Measurements from ENCODE around the gene DPP8.
"Not testable (repeated sequence)": the region's sequence is repeated elsewhere in the genome, so short reads cannot be mapped to it uniquely, and the experiment has no call there.

Gene DPP8

GRCh38 chr15:65524226-65524625 is 6.7 kb upstream of the DPP8 start:
- DNase-seq: no peak

GRCh38 chr15:65521350-65521749 is 3.9 kb upstream of the DPP8 start:
- DNase-seq: no peak

- DNase-seq: no peak
Measured at GRCh38 chr15:65518633-65519285, 1.3 kb upstream of the DPP8 start.

DNA sequence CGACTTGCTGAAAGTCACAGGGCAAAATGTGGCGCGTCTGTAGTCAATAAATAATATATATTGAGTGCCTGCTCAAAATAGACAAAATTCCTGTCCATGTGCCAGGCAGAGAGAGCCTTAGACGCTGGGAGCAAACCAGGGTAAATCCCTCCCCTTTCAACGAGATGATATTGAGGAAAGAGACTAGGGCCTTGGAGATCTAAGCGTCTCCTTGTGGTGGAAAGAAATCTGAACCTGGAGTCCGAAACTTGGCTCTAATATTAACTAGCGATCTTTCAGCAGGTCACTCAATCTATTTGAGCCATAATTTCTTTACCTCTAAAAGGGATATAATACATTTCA is 348 bp upstream of the DPP8 start:
- no peak for DNase-seq

GRCh38 chr15:65512807-65513416 is 4.6 kb downstream of the DPP8 start:
- peak in 1 of 2 donors; percentile 54 for DNase-seq

GRCh38 chr15:65512189-65512588 is 5.3 kb downstream of the DPP8 start:
- no peak for DNase-seq

DNA sequence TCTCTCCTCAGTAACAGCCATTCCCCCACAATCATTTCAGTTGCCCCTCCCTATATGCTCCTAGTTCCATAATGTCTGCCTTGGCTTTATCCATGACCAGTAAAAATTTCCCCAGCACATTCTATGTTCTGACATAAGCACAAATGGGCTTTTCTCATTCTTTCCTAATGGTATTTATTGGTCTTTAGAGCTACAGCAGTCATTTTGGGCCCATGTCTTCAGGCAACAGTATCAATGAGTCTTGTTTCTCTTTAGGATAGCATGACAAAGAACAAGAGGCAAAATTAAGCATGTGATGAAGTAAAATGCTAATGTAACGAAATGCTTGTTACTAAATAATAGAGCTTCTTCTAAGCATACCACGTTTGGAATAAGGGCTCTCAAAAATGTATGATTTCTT is 8.2 kb downstream of the DPP8 start:
- DNase-seq: no peak

DNA sequence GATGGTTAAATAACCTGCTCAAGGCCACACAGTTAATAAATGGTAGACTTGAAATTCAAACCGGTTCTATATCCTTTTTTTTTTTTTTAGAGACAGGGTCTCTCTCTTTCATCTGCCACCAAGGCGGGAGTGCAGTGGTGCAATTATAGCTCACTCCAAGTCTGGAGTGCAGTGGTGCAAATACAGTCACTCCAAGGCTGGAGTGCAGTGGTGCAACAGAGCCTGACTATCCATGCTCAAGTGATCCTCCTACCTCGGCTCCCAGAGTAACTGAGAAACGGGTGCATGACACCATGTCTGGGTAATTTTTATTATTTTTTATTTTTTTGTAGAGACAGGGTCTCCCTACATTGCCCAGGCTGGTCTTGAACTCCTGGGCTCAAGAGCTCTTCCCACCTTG is 23.4 kb downstream of the DPP8 start:
- DNase-seq: no peak

GRCh38 chr15:65484876-65485275 is 32.6 kb downstream of the DPP8 start:
- DNase-seq: no peak

GRCh38 chr15:65476903-65477302 is 40.6 kb downstream of the DPP8 start:
- DNase-seq: no peak

DNA sequence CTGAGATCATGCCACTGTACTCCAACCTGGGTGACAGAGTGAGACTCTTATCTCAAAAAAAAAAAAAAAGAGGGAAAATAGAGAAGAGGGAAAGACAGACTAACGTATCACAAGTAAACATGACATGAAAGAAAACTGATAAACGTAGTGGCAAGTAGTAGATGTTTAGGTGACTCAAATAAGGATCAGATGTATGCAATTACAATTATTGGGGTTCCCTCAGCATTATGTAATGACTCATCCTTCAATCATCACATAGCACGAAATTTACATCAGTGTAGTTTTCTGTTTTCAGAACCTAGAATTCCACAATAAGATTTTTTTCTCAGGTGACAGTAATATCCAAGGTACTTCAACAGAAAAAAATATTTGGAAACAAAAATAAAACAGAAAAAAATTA is 46.6 kb downstream of the DPP8 start:
- no peak for DNase-seq

DNA sequence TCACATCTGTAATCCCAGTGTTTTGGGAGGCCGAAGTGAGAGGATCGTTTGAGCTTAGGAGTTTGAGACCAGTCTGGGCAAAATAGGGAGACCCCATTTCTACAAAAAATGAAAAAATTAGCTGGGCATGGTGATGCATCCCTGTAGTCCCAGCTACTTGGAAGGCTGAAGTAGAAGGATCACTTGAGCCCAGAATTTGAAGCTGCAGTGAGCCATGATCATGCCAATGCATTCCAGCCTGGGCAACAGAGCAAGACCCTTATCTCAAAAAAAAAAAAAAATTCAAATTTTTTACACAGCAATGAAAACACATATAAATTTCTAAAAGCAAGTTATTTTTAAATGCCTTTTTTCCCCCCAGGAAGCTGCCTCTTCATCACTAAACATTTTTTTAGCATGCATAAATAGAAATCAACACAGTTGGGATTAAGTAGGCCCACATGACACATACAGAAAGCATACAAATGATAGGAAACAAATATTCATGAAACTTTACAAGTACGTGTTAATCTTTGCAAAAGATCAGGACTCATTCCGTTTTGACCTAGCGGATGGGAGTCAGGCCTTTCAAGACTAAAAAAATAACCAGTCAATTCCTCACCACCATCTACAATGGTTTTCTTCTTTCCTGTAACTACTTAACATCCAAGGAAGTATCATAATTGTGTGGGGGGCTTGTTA is 49.1 kb downstream of the DPP8 start:
- no peak for DNase-seq

DNA sequence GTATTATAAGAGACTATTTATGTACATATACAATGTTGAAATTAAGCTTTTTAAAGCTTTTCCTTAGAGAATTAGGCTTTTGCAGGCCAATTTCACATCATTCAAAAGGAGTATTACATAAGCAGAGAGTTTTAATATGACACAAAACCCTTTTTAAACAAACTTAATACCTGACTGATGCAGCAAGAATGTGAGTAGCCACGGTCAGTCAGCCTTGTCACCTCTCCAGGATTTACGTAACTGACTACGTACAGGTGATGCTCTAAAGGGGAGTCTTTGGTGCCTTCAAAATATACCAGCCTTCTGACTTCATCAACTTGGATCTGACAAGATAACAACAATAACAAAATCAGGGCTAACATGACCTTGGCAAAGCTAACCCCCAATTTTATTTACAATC is 50.6 kb downstream of the DPP8 start:
- no peak for DNase-seq

DNA sequence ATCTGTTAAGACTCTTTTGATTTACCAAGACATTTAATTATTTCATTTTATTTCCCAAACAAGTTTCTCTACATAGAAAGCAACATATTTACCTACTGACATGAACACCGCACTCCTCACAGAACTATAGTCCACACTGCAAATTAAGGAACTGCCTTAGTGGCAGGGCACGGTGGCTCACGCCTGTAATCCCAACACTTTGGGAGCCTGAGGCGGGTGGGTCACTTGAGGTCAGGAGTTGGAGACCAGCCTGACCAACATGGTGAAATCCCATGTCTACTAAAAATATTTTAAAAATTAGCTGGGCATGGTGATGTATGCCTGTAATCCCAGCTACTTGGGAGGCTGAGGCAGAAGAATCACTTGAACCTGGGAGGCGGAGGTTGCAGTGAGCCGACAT is 54.4 kb downstream of the DPP8 start:
- DNase-seq: not testable (repeated sequence)

GRCh38 chr15:65460741-65461347 is 56.6 kb downstream of the DPP8 start:
- DNase-seq: no peak

DNA sequence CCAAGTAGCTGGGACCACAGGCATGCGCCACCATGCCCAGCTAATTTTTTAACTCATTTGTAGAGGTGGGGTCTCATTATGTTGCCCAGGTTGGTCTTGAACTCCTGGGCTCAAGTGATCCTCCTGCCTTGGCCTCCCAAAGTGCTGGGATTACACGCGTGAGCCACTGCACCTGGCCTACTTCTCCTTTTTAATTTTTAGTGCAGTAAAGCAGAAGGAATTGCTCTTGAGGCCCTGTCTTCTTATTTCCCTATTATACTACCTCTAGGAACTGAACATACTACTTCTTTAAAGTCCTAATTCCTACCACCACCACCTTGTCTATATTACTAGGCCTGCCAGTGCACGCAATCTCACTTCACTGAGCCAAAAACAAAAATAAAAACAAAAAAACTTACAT is 62.2 kb downstream of the DPP8 start:
- not testable (repeated sequence) for DNase-seq

DNA sequence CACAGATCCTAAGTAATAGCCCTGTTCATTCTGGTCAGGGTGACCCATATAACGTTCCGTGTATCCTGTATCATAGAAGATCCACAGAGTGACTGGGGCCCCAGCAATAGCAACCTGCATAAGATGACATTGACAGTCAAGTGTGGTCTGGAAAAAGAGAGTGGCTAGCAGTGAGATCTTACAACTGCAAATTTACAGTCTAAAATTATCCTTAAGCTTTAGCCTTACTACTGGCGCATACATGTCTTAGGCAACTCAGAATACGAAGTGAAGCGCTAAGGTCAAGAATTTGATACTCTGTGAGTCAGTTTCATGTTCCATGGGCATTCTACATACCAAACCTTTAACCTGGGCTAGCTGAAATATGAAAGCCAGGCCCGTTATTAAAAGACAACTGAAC is 65.5 kb downstream of the DPP8 start:
- no peak for DNase-seq

- no peak for DNase-seq
Measured at GRCh38 chr15:65450556-65450955, 66.9 kb downstream of the DPP8 start.

- DNase-seq: no peak
Measured at GRCh38 chr15:65447145-65447544, 70.3 kb downstream of the DPP8 start.

- DNase-seq: no peak
Measured at GRCh38 chr15:65434201-65434600, 83.3 kb downstream of the DPP8 start.

- no peak for DNase-seq
Measured at GRCh38 chr15:65431731-65432130, 85.8 kb downstream of the DPP8 start.

- DNase-seq: no peak
Measured at GRCh38 chr15:65426216-65426853, 91.2 kb downstream of the DPP8 start.

- DNase-seq: no peak
Measured at GRCh38 chr15:65424683-65425082, 92.8 kb downstream of the DPP8 start.
